Adrenal gland (tissue), 12 donors: ENCODE measurements around the gene FAM20C. TPM values are rescaled to one million over a fixed set of nuclear protein-coding genes. Genes with fewer than 3 reads are reported as not detected.
A peak's percentile ranks its signal among the peaks of the same experiment; 100 is the strongest.

Source experiments
- DNase-seq, 7 donors: peaks; one replicate each; pipeline ENCODE4 v3.0.0-alpha.2; 2019 to 2020
- H3K27ac ChIP-seq, 5 donors: fragments of 200-600 bp; sonication (generic) in 4 of 5; 1 replicate in 3 of 5; 2 replicates in 2 of 5; pipeline versions ENCODE4 v1.5.1 to v1.8.0; 2016 to 2020; ENCODE audit warnings: mild to moderate bottlenecking in 1 of 5
- H3K27me3 ChIP-seq: fragments of 200-600 bp; 2 replicates; pipeline ENCODE4 v1.8.0; 2021
- H3K36me3 ChIP-seq, 2 donors: fragments of 200-600 bp; replicated peaks in 1 of 2; 1 replicate in 1 of 2; 2 replicates in 1 of 2; pipeline versions ENCODE4 v1.5.1 to v1.8.0; 2018 to 2022
- H3K4me1 ChIP-seq, 2 donors: fragments of 200-600 bp; replicated peaks in 1 of 2; 1 replicate in 1 of 2; 2 replicates in 1 of 2; pipeline versions ENCODE4 v1.5.1 to v1.8.0; 2018 to 2021
- H3K4me3 ChIP-seq, 4 donors: fragments of 200-600 bp; sonication (generic) in 3 of 4; one replicate each; pipeline ENCODE4 v1.5.1; 2016 to 2018
- H3K9me3 ChIP-seq, 3 donors: fragments of 200-600 bp; sonication (generic) in 1 of 3; replicated peaks in 1 of 3; 1 replicate in 2 of 3; 2 replicates in 1 of 3; pipeline versions ENCODE4 v1.5.1 to v1.8.0; 2016 to 2021
- POLR2A ChIP-seq, 2 donors: fragments of 450-650 bp; IDR thresholded peaks; one replicate each; pipeline ENCODE4 v1.6.1; 2017; ENCODE audit warnings: antibody characterized with exemption in 2 of 2, mild to moderate bottlenecking in 2 of 2, moderate library complexity in 1 of 2
- WGBS, 4 donors: extraction: QIAGEN DNeasy Blood & Tissue Kit in 2 of 4; methylation state at CpG; one replicate each; pipeline versions ENCODE4 v1.1.5 to v1.1.7; 2013 to 2017; 5-methylcytosine and 5-hydroxymethylcytosine counted together
- intact Hi-C, 2 donors: fragments of 100-400 bp; cut with DNase I; formaldehyde crosslinking; loops; one replicate each; pipeline versions ENCODE4 v1.14.1 to v1.15.0; 2022 to 2023
- polyA plus RNA-seq, 3 donors: library from polyadenylated mRNA; stranded (reverse); fragments of 200-250 nt in 2 of 3; fragments of 350-450 nt in 1 of 3; fragmentation: Illumina TruSeq in 1 of 3; extraction: RNeasy Lipid Tissue Mini Kit (QIAGEN cat#74804) in 1 of 3; gene quantifications; one replicate each; pipeline ENCODE4 v1.2.3, GENCODE V29; 2013 to 2014
- total RNA-seq, 9 donors: library from RNA; depleted of rRNA in 4 of 9; stranded (reverse); fragments of >200 nt in 4 of 9; fragments of 120-200 nt in 1 of 9; fragmentation: NEBNext Ultra II Directional in 1 of 9; extraction: Animal tissue kit (Norgen Biotek cat#: 25700) in 1 of 9; gene quantifications; one replicate each; pipeline versions ENCODE4 v1.1.0 to v1.2.4, GENCODE V29; 2013 to 2023
- TF ChIP-seq, protein P1 (sequence below), 6 experiments: fragments of 450-650 bp in 4 of 6; fragments of 200-600 bp in 2 of 6; sonication (generic) in 1 of 6; IDR thresholded peaks; 1 replicate in 5 of 6; 2 replicates in 1 of 6; pipeline versions ENCODE4 v1.5.1 to v1.8.0; 2016 to 2021; ENCODE audit warnings: antibody characterized with exemption in 6 of 6, mild to moderate bottlenecking in 2 of 6, moderate library complexity in 1 of 6
- donor health status: healthy with polysubstance abuse.
- donor health status: Bipolar disorder and iron deficiency.
- donor health status: DM: yes; HTN: yes; CAD: no.
- donor health status: DM: no; HTN: no; CAD: no.
- donor health status: DM: no; HTN: no; CAD: no.
- donor health status: DM: yes; HTN: yes; CAD: no.

FAM20C gene
- total and polyA plus RNA-seq, 12 donors = 2.8 to 57.9 (median 36.0) TPM

- H3K36me3 ChIP-seq = peaks cover 0 to 41% of the 10 kb centered on the region in 2 donors
- H3K27ac ChIP-seq = peak overlapping the region in 3 of 5 donors; percentile 47 to 89 (median 59)
- peak overlapping the region in 3 of 4 donors; percentile 32 to 94 (median 45) for H3K4me3 ChIP-seq
- H3K4me1 ChIP-seq = peaks cover 33 to 34% of the 10 kb centered on the region in 2 donors
- no peaks in the 10 kb centered on the region for H3K9me3 ChIP-seq
- intact Hi-C loops = no loop called here
- TF ChIP-seq, protein P1, sequence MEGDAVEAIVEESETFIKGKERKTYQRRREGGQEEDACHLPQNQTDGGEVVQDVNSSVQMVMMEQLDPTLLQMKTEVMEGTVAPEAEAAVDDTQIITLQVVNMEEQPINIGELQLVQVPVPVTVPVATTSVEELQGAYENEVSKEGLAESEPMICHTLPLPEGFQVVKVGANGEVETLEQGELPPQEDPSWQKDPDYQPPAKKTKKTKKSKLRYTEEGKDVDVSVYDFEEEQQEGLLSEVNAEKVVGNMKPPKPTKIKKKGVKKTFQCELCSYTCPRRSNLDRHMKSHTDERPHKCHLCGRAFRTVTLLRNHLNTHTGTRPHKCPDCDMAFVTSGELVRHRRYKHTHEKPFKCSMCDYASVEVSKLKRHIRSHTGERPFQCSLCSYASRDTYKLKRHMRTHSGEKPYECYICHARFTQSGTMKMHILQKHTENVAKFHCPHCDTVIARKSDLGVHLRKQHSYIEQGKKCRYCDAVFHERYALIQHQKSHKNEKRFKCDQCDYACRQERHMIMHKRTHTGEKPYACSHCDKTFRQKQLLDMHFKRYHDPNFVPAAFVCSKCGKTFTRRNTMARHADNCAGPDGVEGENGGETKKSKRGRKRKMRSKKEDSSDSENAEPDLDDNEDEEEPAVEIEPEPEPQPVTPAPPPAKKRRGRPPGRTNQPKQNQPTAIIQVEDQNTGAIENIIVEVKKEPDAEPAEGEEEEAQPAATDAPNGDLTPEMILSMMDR (IDR thresholded peaks at IDR 0.05) = no peak
- peak in 1 of 2 donors; percentile 66 for TF ChIP-seq POLR2A (IDR thresholded peaks at IDR 0.05)
- WGBS, 4 donors = 54 to 69% (median 57%) methylated on average over 12 to 27 of the region's 27 CpGs
- H3K27me3 ChIP-seq = no peaks in the 10 kb centered on the region
- DNase-seq = peak in 3 of 7 donors; percentile 37 to 76 (median 65)
Measured at GRCh38 chr7:194252-195009, 2.1 kb downstream of the FAM20C start.

DNA sequence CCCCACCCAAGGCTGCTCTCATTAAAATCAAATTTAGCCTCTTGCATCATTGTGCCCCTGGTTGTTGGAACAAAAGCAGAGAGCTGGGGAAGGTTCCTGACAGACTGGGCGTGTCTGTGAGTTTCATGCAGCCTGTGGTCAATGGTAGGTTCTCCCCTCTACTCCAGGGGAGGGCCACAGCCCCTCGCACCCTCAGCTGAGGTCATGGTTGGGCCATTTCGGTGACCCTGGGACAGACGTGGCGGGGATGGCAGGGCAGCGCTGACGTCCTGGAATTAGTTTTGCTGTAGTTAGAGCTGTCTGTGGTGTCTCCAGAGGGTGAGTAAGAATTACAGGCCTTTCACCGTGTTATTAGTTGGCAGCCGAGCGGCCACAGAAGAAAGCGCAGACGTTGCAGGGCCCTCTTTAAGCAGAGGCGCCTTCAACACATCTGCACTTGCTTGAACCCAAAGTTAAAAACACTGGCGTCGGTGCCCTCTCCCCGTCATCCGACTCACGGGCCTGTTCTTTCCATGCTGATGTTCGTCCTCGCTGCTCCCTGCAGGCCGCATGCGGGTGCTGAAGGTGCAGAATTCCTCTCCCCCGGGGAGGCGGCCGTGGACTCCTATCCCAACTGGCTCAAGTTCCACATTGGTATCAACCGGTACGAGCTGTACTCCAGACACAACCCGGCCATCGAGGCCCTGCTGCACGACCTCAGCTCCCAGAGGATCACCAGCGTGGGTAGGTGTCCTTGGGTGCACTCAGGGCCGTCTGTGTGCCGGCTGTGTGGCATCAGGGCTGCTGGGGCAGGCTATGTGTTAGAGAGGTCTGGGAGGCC is 2.8 kb downstream of the FAM20C start:
- Histone ChIP-seq H3K27ac (peak overlapping the region in 3 of 5 donors; percentile 47 to 89 (median 52)), H3K9me3 (no peaks in the 10 kb centered on the region), H3K36me3 (peaks cover 0 to 47% of the 10 kb centered on the region in 2 donors), H3K4me1 (peaks cover 33 to 34% of the 10 kb centered on the region in 2 donors), H3K27me3 (no peaks in the 10 kb centered on the region), H3K4me3 (peak overlapping the region in 1 of 4 donors; percentile 94)
- WGBS, 4 donors = 65 to 82% (median 80%) methylated on average over 27 to 33 of the region's 33 CpGs
- TF ChIP-seq, protein P1 (IDR thresholded peaks at IDR 0.05) = no peak
- TF ChIP-seq POLR2A (IDR thresholded peaks at IDR 0.05) = no peak
- peak in 2 of 7 donors; percentile 19 to 27 for DNase-seq
- intact Hi-C loops = no loop called here

DNA sequence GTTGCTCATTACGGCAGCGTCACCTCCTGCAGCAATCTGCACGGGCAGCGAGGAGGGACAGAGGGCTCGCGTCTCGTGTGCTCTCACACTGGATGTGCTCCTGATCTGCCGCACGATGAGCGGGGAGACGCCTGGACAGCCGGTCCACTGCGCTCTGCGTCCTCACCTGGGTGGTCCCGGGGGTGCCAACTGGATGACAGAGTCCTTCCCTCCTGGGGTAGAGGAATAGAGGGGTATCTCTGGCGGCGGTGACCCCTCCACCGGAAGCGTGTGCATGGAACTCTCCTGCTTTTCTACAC is 3.4 kb downstream of the FAM20C start:
- TF ChIP-seq, protein P1 (IDR thresholded peaks at IDR 0.05) = no peak
- no peak for TF ChIP-seq POLR2A (IDR thresholded peaks at IDR 0.05)
- H3K27me3 ChIP-seq = no peaks in the 10 kb centered on the region
- peaks cover 0 to 53% of the 10 kb centered on the region in 2 donors for H3K36me3 ChIP-seq
- H3K4me1 ChIP-seq = peaks cover 33 to 34% of the 10 kb centered on the region in 2 donors
- H3K9me3 ChIP-seq = no peaks in the 10 kb centered on the region
- no peak overlapping the region for H3K4me3 ChIP-seq
- intact Hi-C loops = no loop called here
- WGBS, 4 donors = 89 to 97% (median 94%) methylated on average over 13 to 19 of the region's 19 CpGs
- peak overlapping the region in 1 of 5 donors; percentile 89 for H3K27ac ChIP-seq
- DNase-seq = no peak

- Histone ChIP-seq H3K36me3 (peaks cover 0 to 58% of the 10 kb centered on the region in 2 donors), H3K27me3 (no peaks in the 10 kb centered on the region), H3K9me3 (no peaks in the 10 kb centered on the region), H3K4me1 (peaks cover 28 to 30% of the 10 kb centered on the region in 2 donors), H3K27ac (no peak overlapping the region), H3K4me3 (no peak overlapping the region)
- intact Hi-C loops = no loop called here
- WGBS, 4 donors = 87 to 97% (median 93%) methylated on average over 3 to 5 of the region's 5 CpGs
- DNase-seq = no peak
- TF ChIP-seq POLR2A (IDR thresholded peaks at IDR 0.05) = no peak
- TF ChIP-seq, protein P1 (IDR thresholded peaks at IDR 0.05) = no peak
Measured at GRCh38 chr7:196283-196682, 3.9 kb downstream of the FAM20C start.
